ENCODE results near the gene GMFB.

The GMFB gene

GRCh38 chr14:54500744-54501143 lies 12.0 kb upstream of the GMFB start:
- DNase-seq (ENCODE audit: low read depth) = no peak
- no peak overlapping the region for H3K4me3 ChIP-seq (ENCODE audit: low read depth, low read length)
- no peak for TF ChIP-seq CTCF (IDR thresholded peaks at IDR 0.05; ENCODE audit: low read depth, low read length)
- TF ChIP-seq MYC (IDR thresholded peaks at IDR 0.05; ENCODE audit: low read depth, low read length) = no peak
- TF ChIP-seq, protein P1, sequence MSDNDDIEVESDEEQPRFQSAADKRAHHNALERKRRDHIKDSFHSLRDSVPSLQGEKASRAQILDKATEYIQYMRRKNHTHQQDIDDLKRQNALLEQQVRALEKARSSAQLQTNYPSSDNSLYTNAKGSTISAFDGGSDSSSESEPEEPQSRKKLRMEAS (IDR thresholded peaks at IDR 0.05; ENCODE audit: low read depth, low read length) = no peak
- no peak for TF ChIP-seq POLR2A (IDR thresholded peaks at IDR 0.05; ENCODE audit: extremely low read depth, insufficient read length)

DNA sequence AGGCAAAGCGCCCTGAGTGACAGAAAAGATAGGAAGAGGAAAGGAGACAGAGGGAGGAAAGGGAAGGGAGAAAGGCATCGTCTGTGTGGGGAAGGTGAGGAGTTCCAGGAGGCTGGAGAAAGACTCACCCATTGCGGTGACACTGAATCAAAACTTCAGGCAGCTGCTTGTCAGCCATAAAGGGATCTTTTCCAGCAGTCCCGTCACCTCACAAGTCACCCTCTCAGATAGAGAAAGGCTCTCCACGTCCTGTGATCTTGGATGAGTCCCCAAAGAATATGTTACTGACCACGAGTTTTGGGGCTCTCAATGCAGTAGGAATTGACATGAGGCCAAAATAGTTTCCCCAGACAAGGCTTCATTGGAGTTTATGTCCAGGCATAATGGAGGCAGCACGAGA lies 9.8 kb upstream of the GMFB start:
- no peak overlapping the region for H3K4me3 ChIP-seq (ENCODE audit: low read depth, low read length)
- TF ChIP-seq CTCF (IDR thresholded peaks at IDR 0.05; ENCODE audit: low read depth, low read length) (no peak), MYC (IDR thresholded peaks at IDR 0.05; ENCODE audit: low read depth, low read length) (no peak), POLR2A (IDR thresholded peaks at IDR 0.05; ENCODE audit: extremely low read depth, insufficient read length) (no peak)
- TF ChIP-seq, protein P1 (IDR thresholded peaks at IDR 0.05; ENCODE audit: low read depth, low read length) = no peak
- no peak for DNase-seq (ENCODE audit: low read depth)

GRCh38 chr14:54498095-54498531 lies 9.3 kb upstream of the GMFB start:
- no peak for DNase-seq (ENCODE audit: low read depth)
- H3K4me3 ChIP-seq (ENCODE audit: low read depth, low read length) = no peak overlapping the region
- TF ChIP-seq, protein P1 (IDR thresholded peaks at IDR 0.05; ENCODE audit: low read depth, low read length) = no peak

DNA sequence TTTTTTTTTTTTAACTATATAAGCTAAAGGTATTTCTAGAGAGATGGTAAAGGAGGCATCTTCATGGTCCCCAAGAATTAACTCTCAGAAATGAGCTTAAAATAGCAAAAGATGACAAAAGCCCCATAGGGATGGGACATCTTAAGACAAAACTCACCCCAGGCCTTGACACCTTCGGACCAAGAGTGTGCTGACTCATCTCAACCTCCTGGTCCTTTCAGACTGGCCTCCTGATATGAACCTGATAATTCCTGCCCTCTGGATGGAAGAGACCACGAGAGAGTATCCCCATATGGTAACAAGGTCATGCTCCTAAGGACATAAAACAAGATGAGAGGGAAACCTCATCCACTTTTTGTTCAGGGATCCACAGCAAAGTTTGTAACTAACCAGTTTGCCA lies 8.4 kb upstream of the GMFB start:
- DNase-seq (ENCODE audit: low read depth) = no peak
- no peak overlapping the region for H3K4me3 ChIP-seq (ENCODE audit: low read depth, low read length)
- TF ChIP-seq POLR2A (IDR thresholded peaks at IDR 0.05; ENCODE audit: extremely low read depth, insufficient read length) (no peak), CTCF (IDR thresholded peaks at IDR 0.05; ENCODE audit: low read depth, low read length) (no peak), MYC (IDR thresholded peaks at IDR 0.05; ENCODE audit: low read depth, low read length) (no peak)
- TF ChIP-seq, protein P1 (IDR thresholded peaks at IDR 0.05; ENCODE audit: low read depth, low read length) = no peak

DNA sequence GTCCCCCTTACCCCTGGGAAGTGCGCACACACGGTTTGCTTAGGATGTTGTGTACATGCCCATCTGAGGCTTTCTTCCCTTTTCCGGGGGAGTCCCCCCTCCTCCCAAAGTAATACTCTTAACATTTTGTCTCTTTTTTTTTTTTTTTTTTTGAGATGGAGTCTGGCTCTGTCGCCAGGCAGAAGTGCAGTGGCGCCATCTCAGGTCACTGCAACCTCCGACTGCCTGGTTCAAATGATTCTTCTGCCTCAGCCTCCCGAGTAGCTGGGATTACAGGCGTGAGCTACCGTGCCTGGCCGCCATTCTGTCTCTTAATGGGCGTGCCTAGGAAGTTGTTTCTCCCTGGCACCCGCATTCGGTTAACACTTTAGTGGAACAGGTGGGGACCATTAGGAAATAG lies 4.5 kb upstream of the GMFB start:
- no peak overlapping the region for H3K4me3 ChIP-seq (ENCODE audit: low read depth, low read length)
- TF ChIP-seq CTCF (IDR thresholded peaks at IDR 0.05; ENCODE audit: low read depth, low read length) (no peak), POLR2A (IDR thresholded peaks at IDR 0.05; ENCODE audit: extremely low read depth, insufficient read length) (no peak), MYC (IDR thresholded peaks at IDR 0.05; ENCODE audit: low read depth, low read length) (no peak)
- TF ChIP-seq, protein P1 (IDR thresholded peaks at IDR 0.05; ENCODE audit: low read depth, low read length) = no peak
- DNase-seq (ENCODE audit: low read depth) = peak; percentile 25

- TF ChIP-seq, protein P1 (IDR thresholded peaks at IDR 0.05; ENCODE audit: low read depth, low read length) = no peak
- TF ChIP-seq POLR2A (IDR thresholded peaks at IDR 0.05; ENCODE audit: extremely low read depth, insufficient read length) (no peak), CTCF (IDR thresholded peaks at IDR 0.05; ENCODE audit: low read depth, low read length) (no peak), MYC (IDR thresholded peaks at IDR 0.05; ENCODE audit: low read depth, low read length) (no peak)
- peak; percentile 14 for DNase-seq (ENCODE audit: low read depth)
- no peak overlapping the region for H3K4me3 ChIP-seq (ENCODE audit: low read depth, low read length)
Measured at GRCh38 chr14:54490445-54491175, 1.8 kb upstream of the GMFB start.

Measured in NB4 (cell line).